Trophoblast cell (in vitro differentiated cells and primary cell): Measurements from ENCODE around the gene EEF1AKMT2.

Experiments
- DNase-seq, 2 donors: peaks; one replicate each; pipeline ENCODE4 v3.0.0-alpha.2; 2016
- H2AFZ ChIP-seq: 2 replicates; pipeline ENCODE4 v1.6.1; 2013; ENCODE audit warnings: low read length, moderate library complexity, mild to moderate bottlenecking; ENCODE audit not compliant: insufficient read depth, poor library complexity
- H2AK5ac ChIP-seq: 2 replicates; pipeline ENCODE4 v1.6.1; 2013; ENCODE audit warnings: mild to moderate bottlenecking, low read length
- H2BK120ac ChIP-seq: 2 replicates; pipeline ENCODE4 v1.6.1; 2013; ENCODE audit warnings: low read length, mild to moderate bottlenecking, moderate library complexity; ENCODE audit not compliant: insufficient read depth, poor library complexity
- H2BK12ac ChIP-seq: 2 replicates; pipeline ENCODE4 v1.6.1; 2013; ENCODE audit warnings: mild to moderate bottlenecking, low read length, moderate library complexity
- H2BK5ac ChIP-seq: 2 replicates; pipeline ENCODE4 v1.6.1; 2013; ENCODE audit warnings: low read length, low read depth, moderate library complexity, mild to moderate bottlenecking; ENCODE audit not compliant: poor library complexity
- H3K14ac ChIP-seq: 2 replicates; pipeline ENCODE4 v1.6.1; 2013; ENCODE audit warnings: mild to moderate bottlenecking, low read length
- H3K18ac ChIP-seq: 2 replicates; pipeline ENCODE4 v1.6.1; 2013; ENCODE audit warnings: mild to moderate bottlenecking, low read length
- H3K23ac ChIP-seq: 2 replicates; pipeline ENCODE4 v1.6.1; 2013; ENCODE audit warnings: low read length
- H3K27ac ChIP-seq: 2 replicates; pipeline ENCODE4 v1.5.1; 2013; ENCODE audit warnings: low read depth, mild to moderate bottlenecking, inconsistent platforms, low read length, moderate library complexity
- H3K27me3 ChIP-seq: 2 replicates; pipeline ENCODE4 v1.6.1; 2013; ENCODE audit warnings: inconsistent platforms, mild to moderate bottlenecking, low read length, moderate library complexity; ENCODE audit not compliant: insufficient read depth
- H3K36me3 ChIP-seq, 2 experiments: 1 replicate in 1 of 2; 2 replicates in 1 of 2; pipeline ENCODE4 v1.6.1; 2013; ENCODE audit warnings: low read length in 2 of 2, mild to moderate bottlenecking in 2 of 2, moderate library complexity in 1 of 2; ENCODE audit not compliant: insufficient read depth in 2 of 2, control insufficient read depth in 1 of 2
- H3K4ac ChIP-seq: 2 replicates; pipeline ENCODE4 v1.6.1; 2013; ENCODE audit warnings: low read depth, mild to moderate bottlenecking, low read length, moderate library complexity
- H3K4me1 ChIP-seq, 2 experiments: 1 replicate in 1 of 2; 2 replicates in 1 of 2; pipeline ENCODE4 v1.6.1; 2013; ENCODE audit warnings: low read length in 2 of 2, mild to moderate bottlenecking in 2 of 2, moderate library complexity in 1 of 2; ENCODE audit not compliant: insufficient read depth in 2 of 2, control insufficient read depth in 1 of 2
- H3K4me2 ChIP-seq: 2 replicates; pipeline ENCODE4 v1.6.1; 2013; ENCODE audit warnings: inconsistent platforms, mild to moderate bottlenecking, low read length, moderate library complexity
- H3K4me3 ChIP-seq: 2 replicates; pipeline ENCODE4 v1.5.1; 2013; ENCODE audit warnings: mild to moderate bottlenecking, low read depth, low read length, inconsistent platforms
- H3K79me1 ChIP-seq: one replicate; pipeline ENCODE4 v1.6.1; 2013; ENCODE audit warnings: low read length
- H3K79me2 ChIP-seq: 2 replicates; pipeline ENCODE4 v1.6.1; 2013; ENCODE audit warnings: low read length, mild to moderate bottlenecking; ENCODE audit not compliant: control insufficient read depth, insufficient read depth, poor library complexity
- H3K9ac ChIP-seq: 2 replicates; pipeline ENCODE4 v1.6.1; 2013; ENCODE audit warnings: mild to moderate bottlenecking, low read length
- H3K9me3 ChIP-seq: 2 replicates; pipeline ENCODE4 v1.6.1; 2013; ENCODE audit warnings: low read depth, mild to moderate bottlenecking, control low read depth, inconsistent platforms, low read length; ENCODE audit not compliant: insufficient read depth
- H4K12ac ChIP-seq: 2 replicates; pipeline ENCODE4 v1.6.1; 2013; ENCODE audit warnings: low read depth, mild to moderate bottlenecking, low read length, moderate library complexity
- H4K8ac ChIP-seq: 2 replicates; pipeline ENCODE4 v1.6.1; 2013; ENCODE audit warnings: low read depth, mild to moderate bottlenecking, low read length, moderate library complexity
- H4K91ac ChIP-seq: one replicate; pipeline ENCODE4 v1.6.1; 2013; ENCODE audit warnings: low read depth, mild to moderate bottlenecking, low read length, moderate library complexity
- WGBS: extraction: QIAGEN DNeasy Blood & Tissue Kit; methylation state at CpG from one replicate; pipeline ENCODE4 v1.1.7; 2013; ENCODE audit warnings: missing lambda C conversion rate; ENCODE audit not compliant: insufficient read length, insufficient coverage; ENCODE audit errors: extremely low coverage; 5-methylcytosine and 5-hydroxymethylcytosine counted together

Gene EEF1AKMT2

DNA sequence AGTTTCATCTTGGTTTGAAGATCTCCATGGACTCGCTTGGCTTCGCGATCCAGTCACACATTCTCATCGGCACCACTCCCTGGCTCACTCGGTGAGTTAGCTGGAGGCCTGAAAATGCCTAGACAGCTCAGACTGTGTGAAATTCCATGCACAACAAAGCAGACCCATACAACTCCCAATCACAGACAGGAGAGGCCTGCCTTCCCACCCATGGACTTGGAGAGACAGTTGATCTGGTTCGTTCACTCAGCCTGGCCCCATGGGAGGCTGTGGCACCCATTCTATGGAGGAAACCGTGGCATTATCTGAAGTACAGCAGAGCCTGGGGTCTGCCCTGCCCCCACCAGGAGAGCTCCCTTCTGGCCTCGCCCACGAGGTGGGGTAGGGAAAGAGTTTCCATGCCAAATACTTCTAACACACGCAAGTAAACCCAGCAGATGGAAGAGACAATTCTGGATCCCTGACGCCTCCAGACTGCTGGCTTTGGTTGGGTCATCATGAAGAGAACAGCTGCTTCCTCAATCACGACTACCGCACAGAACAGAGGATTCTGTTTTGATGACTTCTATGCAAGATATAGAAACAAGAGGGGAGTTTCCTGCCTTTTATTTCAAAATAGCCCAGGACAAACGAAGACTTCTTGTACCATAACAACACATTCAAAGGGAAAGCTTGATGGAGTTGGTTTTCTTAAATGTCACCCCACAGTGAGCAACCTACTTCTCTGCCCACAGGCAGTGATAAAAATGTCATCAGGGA, 63.4 kb downstream of the EEF1AKMT2 start:
- Histone ChIP-seq H2AK5ac (no peak overlapping the region), H3K36me3 (peaks cover 2 to 8% of the 10 kb centered on the region in 2 experiments), H3K4me1 (peaks cover 21 to 22% of the 10 kb centered on the region in 2 experiments), H3K9me3 (no peaks in the 10 kb centered on the region), H3K18ac (no peak overlapping the region), H3K79me1 (no peaks in the 10 kb centered on the region), H2BK120ac (no peak overlapping the region), H3K27ac (no peak overlapping the region), H3K14ac (no peak overlapping the region), H3K9ac (no peak overlapping the region), H3K27me3 (no peaks in the 10 kb centered on the region), H2BK5ac (no peak overlapping the region), H4K12ac (no peak overlapping the region), H3K23ac (no peak overlapping the region), H4K91ac (no peak overlapping the region), H4K8ac (no peak overlapping the region), H2BK12ac (peak overlapping the region; percentile 2), H3K79me2 (no peaks in the 10 kb centered on the region), H2AFZ (peak overlapping the region; percentile 11), H3K4ac (no peak overlapping the region), H3K4me2 (no peak overlapping the region), H3K4me3 (no peak overlapping the region)
- WGBS = no CpG with 5 or more reads among the region's 14 CpGs
- DNase-seq = peak; percentile 89 to 94

DNA sequence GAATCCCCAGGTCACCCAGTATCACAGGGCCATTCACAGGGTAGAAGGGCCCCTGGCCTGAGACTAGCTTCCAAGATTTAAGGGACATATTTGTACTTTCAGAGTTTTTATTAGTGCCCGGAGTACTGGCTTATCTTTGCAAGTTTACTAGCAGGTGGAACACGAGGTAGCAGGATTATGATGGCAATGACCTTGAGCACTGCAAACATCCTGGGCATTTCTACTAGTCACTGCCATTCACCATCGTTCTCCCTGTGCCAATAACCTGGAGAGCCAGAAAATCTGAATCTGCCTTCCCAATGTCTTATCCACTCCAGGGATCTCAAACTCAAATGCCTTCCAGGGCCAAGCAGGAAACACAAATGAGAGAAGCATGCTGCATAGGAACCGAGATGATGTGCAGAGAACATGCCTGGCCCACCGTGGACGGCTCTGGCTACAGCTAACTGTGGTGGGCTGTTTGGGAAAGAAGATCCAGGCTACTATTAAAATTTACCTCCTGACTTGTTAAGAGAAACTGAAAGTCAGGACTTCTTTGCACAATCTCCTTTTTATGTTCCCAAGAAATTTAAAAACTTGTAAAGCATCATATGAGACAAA, 64.2 kb downstream of the EEF1AKMT2 start:
- H3K9me3 ChIP-seq = no peaks in the 10 kb centered on the region
- no peak overlapping the region for H4K8ac ChIP-seq
- no peak overlapping the region for H2AFZ ChIP-seq
- H2AK5ac ChIP-seq = no peak overlapping the region
- H3K4me1 ChIP-seq = peaks cover 15 to 20% of the 10 kb centered on the region in 2 experiments
- H3K14ac ChIP-seq = no peak overlapping the region
- no peaks in the 10 kb centered on the region for H3K79me1 ChIP-seq
- no peak overlapping the region for H3K4ac ChIP-seq
- no peak overlapping the region for H3K18ac ChIP-seq
- H3K79me2 ChIP-seq = no peaks in the 10 kb centered on the region
- no peak overlapping the region for H4K12ac ChIP-seq
- H3K27me3 ChIP-seq = no peaks in the 10 kb centered on the region
- no peak overlapping the region for H2BK12ac ChIP-seq
- H3K4me2 ChIP-seq = no peak overlapping the region
- WGBS = no CpG with 5 or more reads among the region's 6 CpGs
- no peak overlapping the region for H3K4me3 ChIP-seq
- DNase-seq = peak; percentile 64 to 89
- H3K27ac ChIP-seq = no peak overlapping the region
- H2BK5ac ChIP-seq = no peak overlapping the region
- H3K9ac ChIP-seq = no peak overlapping the region
- H3K23ac ChIP-seq = no peak overlapping the region
- no peak overlapping the region for H2BK120ac ChIP-seq
- peaks cover 2 to 8% of the 10 kb centered on the region in 2 experiments for H3K36me3 ChIP-seq
- H4K91ac ChIP-seq = no peak overlapping the region

DNA sequence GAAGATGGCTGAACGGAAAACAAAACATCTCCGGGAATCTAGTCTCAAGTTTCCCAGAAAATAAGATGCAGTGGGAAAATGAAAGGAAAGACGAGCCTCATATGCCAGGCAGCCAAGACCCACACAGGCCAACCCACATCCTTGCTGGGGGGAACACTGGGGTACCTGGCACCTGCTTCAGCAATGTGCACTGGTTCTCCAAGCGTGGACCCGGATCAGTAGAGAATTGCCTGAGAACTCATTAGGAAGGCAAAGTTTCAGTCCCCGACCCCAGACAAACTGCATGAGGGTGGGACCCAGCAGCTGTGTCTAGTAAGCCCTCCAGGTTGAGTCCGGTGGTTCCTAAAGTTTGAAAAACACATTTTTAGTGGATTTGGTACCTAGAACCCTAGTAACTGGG, 65.9 kb downstream of the EEF1AKMT2 start:
- no peaks in the 10 kb centered on the region for H3K79me1 ChIP-seq
- H3K4me3 ChIP-seq = no peak overlapping the region
- no peak overlapping the region for H4K91ac ChIP-seq
- no peak overlapping the region for H2AFZ ChIP-seq
- H4K8ac ChIP-seq = no peak overlapping the region
- H3K4me1 ChIP-seq = peaks cover 15 to 20% of the 10 kb centered on the region in 2 experiments
- DNase-seq = no peak
- no peak overlapping the region for H3K23ac ChIP-seq
- H3K79me2 ChIP-seq = no peaks in the 10 kb centered on the region
- no peak overlapping the region for H3K18ac ChIP-seq
- H4K12ac ChIP-seq = no peak overlapping the region
- no peak overlapping the region for H2BK5ac ChIP-seq
- no peak overlapping the region for H3K4ac ChIP-seq
- no peaks in the 10 kb centered on the region for H3K9me3 ChIP-seq
- H3K9ac ChIP-seq = no peak overlapping the region
- no peak overlapping the region for H3K4me2 ChIP-seq
- peaks cover 0 to 4% of the 10 kb centered on the region in 2 experiments for H3K36me3 ChIP-seq
- H3K14ac ChIP-seq = no peak overlapping the region
- no CpG with 5 or more reads among the region's 7 CpGs for WGBS
- no peak overlapping the region for H3K27ac ChIP-seq
- H2AK5ac ChIP-seq = no peak overlapping the region
- H2BK12ac ChIP-seq = no peak overlapping the region
- H3K27me3 ChIP-seq = no peaks in the 10 kb centered on the region
- H2BK120ac ChIP-seq = no peak overlapping the region

DNA sequence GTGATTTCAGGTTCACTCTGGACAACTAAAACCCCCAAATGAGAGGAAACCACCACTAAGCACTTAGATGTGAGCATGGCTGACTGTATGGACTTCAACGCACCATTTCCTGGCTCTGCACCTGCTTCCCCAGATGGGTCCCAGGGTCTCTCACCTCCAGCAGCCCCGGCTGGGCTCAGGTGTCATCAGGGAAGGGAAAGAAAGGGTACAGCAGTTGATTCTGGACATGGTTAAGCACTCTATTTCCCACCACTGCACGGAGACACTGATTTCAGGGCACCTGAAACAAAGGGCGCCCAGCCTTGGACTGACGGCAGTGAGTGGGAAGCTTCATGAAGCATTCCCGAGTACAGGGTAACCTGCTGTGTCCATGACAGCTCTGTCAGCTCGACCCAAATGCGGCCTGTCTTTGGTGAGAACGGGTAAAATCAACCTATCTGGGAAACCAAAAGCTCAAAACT, 66.5 kb downstream of the EEF1AKMT2 start:
- DNase-seq = no peak

More for the DNA sequence above, 66.5 kb downstream of the EEF1AKMT2 start:
- Histone ChIP-seq H3K27ac (no peak overlapping the region), H3K4me3 (no peak overlapping the region), H3K79me1 (no peaks in the 10 kb centered on the region), H3K9ac (no peak overlapping the region), H3K4me1 (peaks cover 15 to 20% of the 10 kb centered on the region in 2 experiments), H3K4ac (no peak overlapping the region), H3K23ac (no peak overlapping the region), H3K18ac (no peak overlapping the region), H2BK12ac (no peak overlapping the region), H2BK120ac (no peak overlapping the region), H2AFZ (no peak overlapping the region), H2BK5ac (no peak overlapping the region), H2AK5ac (no peak overlapping the region), H3K36me3 (peaks cover 0 to 4% of the 10 kb centered on the region in 2 experiments), H3K14ac (no peak overlapping the region), H3K79me2 (no peaks in the 10 kb centered on the region), H3K27me3 (no peaks in the 10 kb centered on the region), H4K12ac (no peak overlapping the region), H4K91ac (no peak overlapping the region), H3K4me2 (no peak overlapping the region), H4K8ac (no peak overlapping the region), H3K9me3 (no peaks in the 10 kb centered on the region)
- WGBS = no CpG with 5 or more reads among the region's 9 CpGs
